NCI-H1105 treated with DMSO at 0.1 percent for 48 hours (cell line): ENCODE data around the gene IL6R.

Source experiments
- DNase-seq: peaks from one replicate; lab custom pipeline; 2025; lab: John Stamatoyannopoulos, UW

The IL6R gene

GRCh38 chr1:154453574-154454352 lies 48.6 kb downstream of the IL6R start:
- no peak for DNase-seq

- DNase-seq: no peak
Measured at GRCh38 chr1:154454386-154455120, 49.4 kb downstream of the IL6R start.

- DNase-seq: no peak
Measured at GRCh38 chr1:154456631-154457030, 51.5 kb downstream of the IL6R start.

- no peak for DNase-seq
Measured at GRCh38 chr1:154459080-154459479, 53.9 kb downstream of the IL6R start.

- no peak for DNase-seq
Measured at GRCh38 chr1:154460695-154461260, 55.6 kb downstream of the IL6R start.

GRCh38 chr1:154463512-154463990 lies 58.4 kb downstream of the IL6R start:
- no peak for DNase-seq

- no peak for DNase-seq
Measured at GRCh38 chr1:154465621-154466195, 60.6 kb downstream of the IL6R start.

GRCh38 chr1:154466206-154466605 lies 61.1 kb downstream of the IL6R start:
- DNase-seq: no peak

GRCh38 chr1:154466921-154467417 lies 61.8 kb downstream of the IL6R start:
- DNase-seq: no peak

- DNase-seq: no peak
Measured at GRCh38 chr1:154467434-154468102, 62.4 kb downstream of the IL6R start.

GRCh38 chr1:154468535-154469250 lies 63.5 kb downstream of the IL6R start:
- DNase-seq: no peak

GRCh38 chr1:154469844-154470560 lies 64.9 kb downstream of the IL6R start:
- DNase-seq: no peak

GRCh38 chr1:154471304-154471703 lies 66.2 kb downstream of the IL6R start:
- DNase-seq: no peak

GRCh38 chr1:154474802-154475201 lies 69.7 kb downstream of the IL6R start:
- no peak for DNase-seq

- no peak for DNase-seq
Measured at GRCh38 chr1:154476791-154477190, 71.6 kb downstream of the IL6R start.

GRCh38 chr1:154478013-154478412 lies 72.9 kb downstream of the IL6R start:
- DNase-seq: no peak

- no peak for DNase-seq
Measured at GRCh38 chr1:154478639-154479038, 73.5 kb downstream of the IL6R start.

- DNase-seq: peak; percentile 81
Measured at GRCh38 chr1:154479764-154480421, 74.8 kb downstream of the IL6R start.

- DNase-seq: peak; percentile 17
Measured at GRCh38 chr1:154481053-154481452, 75.9 kb downstream of the IL6R start.
